Neural progenitor cell (in vitro differentiated cells): Measurements from ENCODE around the gene MYO7B.

Experiments
- EZH2 ChIP-seq: fragments of 200-600 bp; sonication (generic); IDR thresholded peaks from 2 replicates; pipeline ENCODE4 v1.6.1; 2017; ENCODE audit warnings: antibody characterized with exemption, mild to moderate bottlenecking, moderate library complexity
- TF ChIP-seq, protein P1 (sequence below): fragments of 200-600 bp; sonication (generic); IDR thresholded peaks from 2 replicates; pipeline ENCODE4 v1.5.1; 2017; ENCODE audit warnings: antibody characterized with exemption, mild to moderate bottlenecking

DNA sequence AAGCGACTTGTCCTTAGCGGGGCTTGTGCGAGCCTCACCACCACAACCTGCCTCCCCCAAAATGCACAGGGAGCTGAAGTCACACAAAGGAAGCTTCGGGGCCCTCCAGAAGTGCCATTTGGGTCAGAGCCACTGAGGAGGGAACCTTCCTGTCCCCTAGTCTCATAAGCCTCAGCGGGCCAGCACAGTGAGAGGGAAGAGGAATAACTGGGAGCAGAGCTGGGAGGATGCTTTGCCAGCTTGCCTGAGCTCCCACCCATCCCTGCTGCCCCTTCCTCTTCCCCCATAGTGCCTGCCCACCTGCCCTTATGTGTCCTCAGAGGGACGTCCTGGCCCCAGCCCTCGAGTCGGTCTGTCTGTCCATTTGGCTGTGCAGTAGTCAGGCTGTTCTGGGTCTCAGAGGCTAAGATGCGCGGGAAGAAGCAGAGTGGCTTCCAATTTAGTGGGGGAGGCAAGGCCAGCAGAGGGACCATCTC lies 58.7 kb downstream of the MYO7B start:
- TF ChIP-seq EZH2: no peak
- TF ChIP-seq, protein P1, sequence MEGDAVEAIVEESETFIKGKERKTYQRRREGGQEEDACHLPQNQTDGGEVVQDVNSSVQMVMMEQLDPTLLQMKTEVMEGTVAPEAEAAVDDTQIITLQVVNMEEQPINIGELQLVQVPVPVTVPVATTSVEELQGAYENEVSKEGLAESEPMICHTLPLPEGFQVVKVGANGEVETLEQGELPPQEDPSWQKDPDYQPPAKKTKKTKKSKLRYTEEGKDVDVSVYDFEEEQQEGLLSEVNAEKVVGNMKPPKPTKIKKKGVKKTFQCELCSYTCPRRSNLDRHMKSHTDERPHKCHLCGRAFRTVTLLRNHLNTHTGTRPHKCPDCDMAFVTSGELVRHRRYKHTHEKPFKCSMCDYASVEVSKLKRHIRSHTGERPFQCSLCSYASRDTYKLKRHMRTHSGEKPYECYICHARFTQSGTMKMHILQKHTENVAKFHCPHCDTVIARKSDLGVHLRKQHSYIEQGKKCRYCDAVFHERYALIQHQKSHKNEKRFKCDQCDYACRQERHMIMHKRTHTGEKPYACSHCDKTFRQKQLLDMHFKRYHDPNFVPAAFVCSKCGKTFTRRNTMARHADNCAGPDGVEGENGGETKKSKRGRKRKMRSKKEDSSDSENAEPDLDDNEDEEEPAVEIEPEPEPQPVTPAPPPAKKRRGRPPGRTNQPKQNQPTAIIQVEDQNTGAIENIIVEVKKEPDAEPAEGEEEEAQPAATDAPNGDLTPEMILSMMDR: no peak
